Fibroblast of the aortic adventitia (primary cell): Measurements from ENCODE around the gene LRRC14B. TPM values are rescaled to one million over a fixed set of nuclear protein-coding genes. Genes with fewer than 3 reads are reported as not detected.

Experiments used
- DNase-seq: peaks from one replicate; pipeline ENCODE4 v3.0.0-alpha.2; 2010; ENCODE audit warnings: low read depth
- H3K4me3 ChIP-seq: 2 replicates; pipeline ENCODE4 v1.5.1; 2011; ENCODE audit warnings: low read depth, mild to moderate bottlenecking, control low read depth, low read length, moderate library complexity
- CTCF ChIP-seq: IDR thresholded peaks from 2 replicates; pipeline ENCODE4 v1.5.1; 2011; ENCODE audit warnings: mild to moderate bottlenecking, low read length, control low read depth, inconsistent platforms; ENCODE audit not compliant: insufficient read depth
- total RNA-seq: library from RNA; depleted of rRNA; stranded (reverse); fragments of >200 nt; gene quantifications from 2 replicates; pipeline ENCODE4 v1.2.3, GENCODE V29; 2012; ENCODE audit warnings: low replicate concordance

The LRRC14B gene
- total RNA-seq, 1 donor, result not detected

- no peak for TF ChIP-seq CTCF
- no peak for DNase-seq
- no peak overlapping the region for H3K4me3 ChIP-seq
These were observed 794 bp upstream of the LRRC14B start for GRCh38 chr5:190366-191035.

- no peak for DNase-seq
- no peak overlapping the region for H3K4me3 ChIP-seq
- no peak for TF ChIP-seq CTCF
These were observed 825 bp downstream of the LRRC14B start for GRCh38 chr5:191949-192690.

DNA sequence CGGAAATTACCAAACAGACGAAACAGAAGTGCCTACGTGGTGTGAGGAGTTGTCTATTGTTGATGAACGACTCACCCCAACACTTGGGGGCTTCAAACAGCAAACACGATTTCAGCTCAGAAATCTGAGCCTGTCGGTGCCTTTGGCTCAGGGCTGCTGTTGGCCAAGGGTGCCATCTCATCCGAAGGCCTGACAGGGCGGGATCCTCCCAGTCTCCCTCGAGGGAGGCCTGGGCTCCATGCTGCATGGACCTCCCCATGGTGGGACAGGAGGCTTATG lies 1.3 kb downstream of the LRRC14B start:
- DNase-seq, result no peak
- no peak overlapping the region for H3K4me3 ChIP-seq
- no peak for TF ChIP-seq CTCF

DNA sequence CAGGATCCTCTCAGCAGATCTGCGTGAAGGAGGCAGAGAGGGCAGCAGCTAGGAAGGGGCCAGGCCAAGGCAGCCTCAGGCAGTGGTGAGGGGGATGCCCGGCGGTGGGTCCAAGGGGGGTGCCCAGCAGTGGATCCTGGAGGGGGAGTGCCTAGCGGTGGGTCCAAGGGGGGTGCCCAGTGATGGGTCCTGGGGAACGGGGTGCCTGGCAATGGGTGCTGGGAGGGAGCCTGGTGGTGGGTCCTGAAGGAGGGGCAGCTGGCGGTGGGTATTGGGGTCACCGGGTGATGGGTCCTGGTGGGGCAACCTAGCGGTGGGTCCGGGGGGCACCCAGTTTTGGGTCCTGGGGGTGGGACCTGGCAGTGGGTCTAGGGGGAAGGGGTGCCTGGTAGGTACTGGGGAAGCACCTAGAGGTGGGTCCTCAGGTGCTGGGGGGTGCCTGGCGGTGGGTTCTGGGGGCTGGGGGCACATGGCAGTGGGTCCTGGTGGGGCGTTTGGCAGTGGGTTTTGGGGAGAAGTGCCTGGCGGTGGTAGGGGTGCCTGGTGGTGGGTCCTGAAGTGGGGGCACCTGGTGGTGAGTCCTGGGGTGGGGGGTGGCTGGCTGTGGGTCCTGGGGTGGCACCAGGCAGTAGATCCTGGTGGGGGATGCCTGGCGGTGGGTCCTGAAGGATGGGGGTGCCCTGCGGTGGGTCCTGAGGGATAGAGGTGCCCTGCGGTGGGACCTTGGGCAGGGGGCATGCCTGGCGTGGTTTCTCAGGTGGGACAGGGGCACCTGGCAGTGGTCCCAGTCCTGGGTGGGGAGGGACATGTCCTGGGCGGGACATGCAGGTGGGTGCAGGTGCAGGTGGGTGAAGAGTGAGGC lies 1.9 kb downstream of the LRRC14B start:
- no peak for DNase-seq
- H3K4me3 ChIP-seq, result no peak overlapping the region
- TF ChIP-seq CTCF, result no peak

DNA sequence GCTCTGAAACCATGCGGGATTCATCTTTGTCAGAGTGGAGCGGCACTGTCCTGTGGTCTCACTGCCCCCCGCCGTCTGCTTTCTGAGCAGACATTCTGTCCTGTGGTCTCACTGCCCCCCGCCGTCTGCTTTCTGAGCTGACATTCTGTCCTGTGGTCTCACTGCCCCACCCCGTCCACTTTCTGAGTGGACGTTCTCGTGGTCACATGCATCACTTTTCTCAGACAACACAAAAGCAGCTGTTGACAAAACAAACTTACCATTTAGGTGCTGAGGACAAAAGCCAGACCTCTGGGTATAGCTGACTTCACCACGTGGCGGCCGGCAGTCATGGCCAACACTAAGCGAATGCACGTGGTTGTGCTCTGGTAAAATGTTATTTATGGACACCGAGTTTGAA lies 2.8 kb downstream of the LRRC14B start:
- H3K4me3 ChIP-seq, result no peak overlapping the region
- TF ChIP-seq CTCF, result no peak
- no peak for DNase-seq

DNA sequence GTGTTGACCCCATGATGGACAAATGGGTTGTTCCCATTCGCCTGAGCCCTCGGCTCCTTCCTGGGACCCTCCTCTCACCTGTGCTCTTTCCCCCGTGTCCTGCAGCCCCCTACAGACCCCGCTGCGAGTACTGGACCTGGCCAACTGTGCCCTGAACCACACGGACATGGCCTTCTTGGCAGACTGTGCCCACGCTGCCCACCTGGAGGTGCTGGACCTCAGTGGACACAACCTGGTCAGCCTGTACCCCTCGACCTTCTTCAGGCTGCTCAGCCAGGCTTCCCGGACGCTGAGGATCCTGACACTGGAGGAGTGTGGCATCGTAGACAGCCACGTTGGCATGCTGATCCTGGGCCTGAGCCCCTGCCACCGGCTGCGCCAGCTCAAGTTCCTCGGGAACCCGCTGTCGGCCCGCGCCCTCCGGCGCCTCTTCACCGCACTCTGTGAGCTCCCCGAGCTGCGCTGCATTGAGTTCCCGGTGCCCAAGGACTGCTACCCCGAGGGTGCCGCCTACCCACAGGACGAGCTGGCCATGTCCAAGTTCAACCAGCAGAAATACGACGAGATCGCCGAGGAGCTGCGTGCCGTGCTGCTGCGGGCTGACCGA lies 3.4 kb downstream of the LRRC14B start:
- no peak overlapping the region for H3K4me3 ChIP-seq
- DNase-seq, result no peak
- no peak for TF ChIP-seq CTCF
